Measurements from ENCODE around the gene FAM3C.

Gene FAM3C

DNA sequence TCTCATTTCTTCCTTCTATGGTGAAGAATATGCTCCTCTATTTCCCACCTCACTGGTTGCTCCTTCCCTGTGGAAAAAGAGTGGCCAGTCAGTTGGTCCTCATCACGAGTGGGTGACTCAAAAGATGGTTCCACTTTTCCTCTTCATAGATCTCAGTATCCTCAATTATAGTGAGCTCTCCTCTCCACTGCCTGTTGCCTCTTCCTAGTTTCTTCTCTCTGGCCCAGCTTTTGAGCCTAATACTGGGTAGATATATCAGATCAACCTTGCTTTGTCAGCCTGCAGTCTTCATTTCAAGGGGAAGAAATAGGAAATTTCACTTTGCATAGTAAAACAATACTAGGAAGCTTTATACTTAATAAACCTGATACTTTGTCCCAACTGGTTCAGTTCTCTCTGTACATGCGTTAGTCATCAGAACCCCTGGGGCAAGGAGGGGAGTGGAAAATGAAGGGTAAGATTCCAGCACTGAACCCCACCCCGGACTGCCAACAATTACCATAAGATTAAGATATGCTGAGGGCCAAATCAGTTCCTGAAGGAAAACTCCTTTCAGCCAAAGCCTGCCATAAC lies 82.8 kb downstream of the FAM3C start:
- H3K9me3 ChIP-seq (ENCODE audit: insufficient read depth, low read length), result no peaks in the 10 kb centered on the region
- DNase-seq (ENCODE audit: low read depth, low spot score), result no peak
- no peaks in the 10 kb centered on the region for H3K27me3 ChIP-seq (ENCODE audit: insufficient read depth, insufficient read length)
- H3K36me3 ChIP-seq (ENCODE audit: insufficient read depth, insufficient read length, low read length), result no peaks in the 10 kb centered on the region
- H3K4me1 ChIP-seq (ENCODE audit: insufficient read depth, insufficient read length), result no peaks in the 10 kb centered on the region
- H3K9ac ChIP-seq (ENCODE audit: insufficient read length, low read depth), result no peak overlapping the region
- H3K4me3 ChIP-seq (ENCODE audit: insufficient read length, low read depth), result no peak overlapping the region
- TF ChIP-seq YY1 (IDR thresholded peaks at IDR 0.05; ENCODE audit: insufficient read depth, insufficient read length) (no peak), ZNF274 (IDR thresholded peaks at IDR 0.05; ENCODE audit: low read depth, low read length) (no peak), SUZ12 (IDR thresholded peaks at IDR 0.05; ENCODE audit: extremely low read depth, insufficient read depth, insufficient read length) (no peak)

DNA sequence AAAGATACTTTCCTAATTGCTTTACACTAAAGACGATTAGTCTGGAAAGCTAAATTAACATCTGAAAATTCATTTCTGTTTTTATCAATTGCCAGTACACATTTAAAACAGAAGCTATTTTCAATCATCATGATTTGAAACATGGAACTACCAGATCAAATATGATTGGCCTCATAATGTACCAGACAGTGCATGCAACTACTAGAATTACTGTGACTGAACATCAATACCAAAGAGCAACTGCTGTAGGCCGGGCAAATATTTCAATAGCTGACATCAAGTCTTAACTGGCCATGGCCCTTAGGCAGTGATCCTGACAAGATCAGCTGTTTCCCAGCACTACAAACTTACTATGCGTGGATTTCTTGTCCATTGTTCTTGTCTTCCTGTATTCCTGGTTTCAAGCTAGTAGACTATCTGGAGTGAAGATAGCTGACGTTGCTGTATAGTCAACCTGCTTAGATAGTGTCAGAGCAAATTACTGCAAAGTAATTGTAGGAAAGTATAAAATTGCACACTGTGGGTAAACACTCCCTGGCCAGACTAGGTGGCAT lies 89.0 kb downstream of the FAM3C start:
- Histone ChIP-seq H3K9ac (ENCODE audit: insufficient read length, low read depth) (no peak overlapping the region), H3K4me3 (ENCODE audit: insufficient read length, low read depth) (no peak overlapping the region), H3K36me3 (ENCODE audit: insufficient read depth, insufficient read length, low read length) (no peaks in the 10 kb centered on the region), H3K27me3 (ENCODE audit: insufficient read depth, insufficient read length) (no peaks in the 10 kb centered on the region), H3K4me1 (ENCODE audit: insufficient read depth, insufficient read length) (no peaks in the 10 kb centered on the region), H3K9me3 (ENCODE audit: insufficient read depth, low read length) (no peaks in the 10 kb centered on the region)
- DNase-seq (ENCODE audit: low read depth, low spot score), result no peak
- TF ChIP-seq SUZ12 (IDR thresholded peaks at IDR 0.05; ENCODE audit: extremely low read depth, insufficient read depth, insufficient read length), result no peak
- no peak for TF ChIP-seq ZNF274 (IDR thresholded peaks at IDR 0.05; ENCODE audit: low read depth, low read length)
- no peak for TF ChIP-seq YY1 (IDR thresholded peaks at IDR 0.05; ENCODE audit: insufficient read depth, insufficient read length)

DNA sequence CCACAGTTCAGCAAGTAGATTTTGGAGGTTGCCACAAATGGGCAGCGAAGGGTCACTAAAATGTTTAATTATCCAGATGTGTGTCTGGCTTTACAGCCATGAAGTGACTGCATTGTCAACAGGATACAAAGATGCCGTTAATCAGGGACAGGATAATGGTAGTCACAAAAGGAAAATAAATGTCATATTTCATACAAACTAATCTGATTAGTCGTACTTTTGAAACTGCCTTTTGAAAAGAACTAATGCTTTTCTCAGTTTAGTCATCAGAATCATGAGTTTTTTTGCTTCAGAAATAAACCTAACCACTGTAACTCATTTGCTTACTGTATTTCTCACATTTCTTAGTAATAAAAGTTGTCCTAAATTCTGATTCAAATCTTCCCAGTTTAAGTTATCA lies 89.5 kb downstream of the FAM3C start:
- Histone ChIP-seq H3K4me1 (ENCODE audit: insufficient read depth, insufficient read length) (no peaks in the 10 kb centered on the region), H3K9me3 (ENCODE audit: insufficient read depth, low read length) (no peaks in the 10 kb centered on the region), H3K4me3 (ENCODE audit: insufficient read length, low read depth) (no peak overlapping the region), H3K9ac (ENCODE audit: insufficient read length, low read depth) (no peak overlapping the region), H3K36me3 (ENCODE audit: insufficient read depth, insufficient read length, low read length) (no peaks in the 10 kb centered on the region), H3K27me3 (ENCODE audit: insufficient read depth, insufficient read length) (no peaks in the 10 kb centered on the region)
- TF ChIP-seq SUZ12 (IDR thresholded peaks at IDR 0.05; ENCODE audit: extremely low read depth, insufficient read depth, insufficient read length) (no peak), ZNF274 (IDR thresholded peaks at IDR 0.05; ENCODE audit: low read depth, low read length) (no peak), YY1 (IDR thresholded peaks at IDR 0.05; ENCODE audit: insufficient read depth, insufficient read length) (no peak)
- no peak for DNase-seq (ENCODE audit: low read depth, low spot score)

DNA sequence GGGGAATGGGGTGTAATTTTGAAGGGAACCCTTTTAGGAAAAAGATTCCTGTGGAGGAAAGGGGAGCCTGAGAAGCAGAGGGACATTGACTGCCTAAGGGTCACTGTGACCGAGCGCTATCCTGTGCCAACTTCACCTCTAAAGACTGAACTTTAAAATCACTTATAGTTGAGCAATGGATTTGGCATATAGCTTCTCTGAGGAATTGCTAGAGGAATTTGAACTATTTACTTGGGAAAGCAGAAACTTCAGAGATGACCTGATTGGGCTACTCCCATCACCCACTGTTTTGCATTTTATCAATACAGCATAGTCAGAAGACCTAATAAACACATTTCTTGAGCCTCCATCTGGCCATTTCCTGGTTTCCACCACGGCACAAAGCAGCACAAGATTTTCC lies 91.0 kb downstream of the FAM3C start:
- H3K9ac ChIP-seq (ENCODE audit: insufficient read length, low read depth), result no peak overlapping the region
- H3K27me3 ChIP-seq (ENCODE audit: insufficient read depth, insufficient read length), result no peaks in the 10 kb centered on the region
- no peak overlapping the region for H3K4me3 ChIP-seq (ENCODE audit: insufficient read length, low read depth)
- no peak for DNase-seq (ENCODE audit: low read depth, low spot score)
- no peaks in the 10 kb centered on the region for H3K9me3 ChIP-seq (ENCODE audit: insufficient read depth, low read length)
- no peaks in the 10 kb centered on the region for H3K36me3 ChIP-seq (ENCODE audit: insufficient read depth, insufficient read length, low read length)
- no peaks in the 10 kb centered on the region for H3K4me1 ChIP-seq (ENCODE audit: insufficient read depth, insufficient read length)
- no peak for TF ChIP-seq ZNF274 (IDR thresholded peaks at IDR 0.05; ENCODE audit: low read depth, low read length)

DNA sequence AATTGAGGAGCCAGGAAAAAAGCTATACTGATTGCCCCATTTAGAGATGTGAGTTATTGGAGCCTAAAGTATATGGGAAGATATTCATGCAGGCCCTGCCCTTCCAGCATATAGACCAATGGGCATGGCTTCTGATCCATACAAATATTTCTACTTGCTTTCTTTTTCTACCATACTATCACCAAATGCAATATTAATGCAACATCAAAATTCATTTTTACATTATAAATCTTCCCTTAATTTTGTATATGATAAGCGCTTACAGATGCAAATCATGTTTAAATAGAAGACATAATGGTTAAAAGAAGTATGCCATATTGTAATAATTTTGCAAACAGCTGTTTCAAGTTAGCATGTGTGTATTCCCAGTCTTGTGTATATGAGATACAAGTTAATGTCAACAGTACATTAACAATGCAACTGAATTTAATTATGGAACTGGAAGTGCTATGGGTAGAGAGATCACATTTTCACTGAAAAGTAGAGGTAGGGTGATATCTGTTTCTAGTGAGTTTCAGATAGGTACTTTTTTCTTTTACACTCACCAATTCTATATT lies 91.9 kb downstream of the FAM3C start:
- Histone ChIP-seq H3K27me3 (ENCODE audit: insufficient read depth, insufficient read length) (no peaks in the 10 kb centered on the region), H3K4me1 (ENCODE audit: insufficient read depth, insufficient read length) (no peaks in the 10 kb centered on the region), H3K9me3 (ENCODE audit: insufficient read depth, low read length) (no peaks in the 10 kb centered on the region), H3K9ac (ENCODE audit: insufficient read length, low read depth) (no peak overlapping the region), H3K4me3 (ENCODE audit: insufficient read length, low read depth) (no peak overlapping the region), H3K36me3 (ENCODE audit: insufficient read depth, insufficient read length, low read length) (no peaks in the 10 kb centered on the region)
- no peak for DNase-seq (ENCODE audit: low read depth, low spot score)
- no peak for TF ChIP-seq ZNF274 (IDR thresholded peaks at IDR 0.05; ENCODE audit: low read depth, low read length)
- no peak for TF ChIP-seq SUZ12 (IDR thresholded peaks at IDR 0.05; ENCODE audit: extremely low read depth, insufficient read depth, insufficient read length)
- TF ChIP-seq YY1 (IDR thresholded peaks at IDR 0.05; ENCODE audit: insufficient read depth, insufficient read length), result no peak

DNA sequence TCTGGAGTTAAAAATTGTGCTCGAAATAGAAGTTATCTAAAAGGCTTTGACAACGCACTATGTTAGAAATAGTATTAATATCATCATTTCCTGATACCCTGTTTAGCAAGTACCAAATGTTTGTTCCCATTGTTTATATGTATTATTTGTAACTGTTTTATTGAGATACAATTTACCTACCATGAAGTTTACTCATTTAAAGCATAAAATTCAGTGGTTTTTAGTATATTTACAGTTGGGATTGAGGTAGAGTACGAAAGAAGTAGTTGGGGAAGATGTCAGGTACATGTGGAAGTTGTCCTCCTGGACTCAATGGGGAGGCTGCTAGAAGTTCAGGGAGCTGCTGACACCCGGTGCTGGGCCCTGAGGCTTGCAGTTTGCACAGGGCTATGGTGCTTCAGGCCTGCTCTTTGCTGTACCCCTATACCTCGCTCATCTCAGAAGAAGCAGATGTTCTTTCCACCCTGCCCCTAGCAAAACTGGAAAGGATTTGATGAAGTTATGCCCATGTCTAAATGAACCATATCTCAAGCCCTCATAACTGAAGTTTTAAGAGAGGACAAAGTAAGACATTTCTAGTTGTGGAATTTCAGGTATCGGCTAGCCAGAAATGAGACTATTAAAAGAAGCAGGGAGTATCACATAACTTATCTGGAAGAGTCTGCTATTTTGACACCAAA lies 92.5 kb downstream of the FAM3C start:
- Histone ChIP-seq H3K9me3 (ENCODE audit: insufficient read depth, low read length) (no peaks in the 10 kb centered on the region), H3K9ac (ENCODE audit: insufficient read length, low read depth) (no peak overlapping the region), H3K4me3 (ENCODE audit: insufficient read length, low read depth) (no peak overlapping the region), H3K36me3 (ENCODE audit: insufficient read depth, insufficient read length, low read length) (no peaks in the 10 kb centered on the region), H3K4me1 (ENCODE audit: insufficient read depth, insufficient read length) (no peaks in the 10 kb centered on the region), H3K27me3 (ENCODE audit: insufficient read depth, insufficient read length) (no peaks in the 10 kb centered on the region)
- no peak for TF ChIP-seq ZNF274 (IDR thresholded peaks at IDR 0.05; ENCODE audit: low read depth, low read length)
- TF ChIP-seq SUZ12 (IDR thresholded peaks at IDR 0.05; ENCODE audit: extremely low read depth, insufficient read depth, insufficient read length), result no peak
- TF ChIP-seq YY1 (IDR thresholded peaks at IDR 0.05; ENCODE audit: insufficient read depth, insufficient read length), result no peak
- no peak for DNase-seq (ENCODE audit: low read depth, low spot score)

DNA sequence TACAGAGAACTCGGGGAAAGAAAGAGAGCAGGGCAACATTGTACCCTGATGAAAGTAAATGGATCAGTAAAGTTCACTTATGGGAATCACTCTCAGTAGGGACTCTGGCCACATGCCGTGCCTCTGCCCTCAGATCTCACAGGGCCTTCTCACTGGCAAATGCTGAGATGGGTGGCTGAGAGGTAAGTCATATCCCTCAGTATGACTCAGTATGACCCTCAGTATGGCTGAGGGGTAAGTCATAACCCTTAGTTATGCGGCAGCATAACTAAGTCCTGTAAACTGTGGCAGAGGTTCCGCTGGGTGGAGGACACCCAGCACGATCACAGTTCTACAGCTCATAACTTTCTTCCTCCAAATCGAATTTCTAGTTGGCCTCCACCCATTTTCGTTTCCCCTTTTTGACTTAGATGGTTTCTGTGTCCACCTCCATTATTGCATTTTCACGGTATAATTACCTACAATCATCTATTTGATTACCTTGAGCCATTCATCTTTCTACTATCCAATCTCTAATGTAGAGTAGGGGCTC lies 93.8 kb downstream of the FAM3C start:
- Histone ChIP-seq H3K4me3 (ENCODE audit: insufficient read length, low read depth) (no peak overlapping the region), H3K9ac (ENCODE audit: insufficient read length, low read depth) (no peak overlapping the region), H3K36me3 (ENCODE audit: insufficient read depth, insufficient read length, low read length) (no peaks in the 10 kb centered on the region), H3K27me3 (ENCODE audit: insufficient read depth, insufficient read length) (no peaks in the 10 kb centered on the region), H3K4me1 (ENCODE audit: insufficient read depth, insufficient read length) (no peaks in the 10 kb centered on the region), H3K9me3 (ENCODE audit: insufficient read depth, low read length) (no peaks in the 10 kb centered on the region)
- DNase-seq (ENCODE audit: low read depth, low spot score), result no peak
- TF ChIP-seq ZNF274 (IDR thresholded peaks at IDR 0.05; ENCODE audit: low read depth, low read length) (no peak), SUZ12 (IDR thresholded peaks at IDR 0.05; ENCODE audit: extremely low read depth, insufficient read depth, insufficient read length) (no peak)
